Skeletal muscle satellite cell (primary cell): ENCODE measurements around the gene RHBDD3.

ENCODE experiments used
- H3K27me3 ChIP-seq: 2 replicates; pipeline ENCODE4 v1.7.0; 2013; ENCODE audit warnings: low read length; ENCODE audit not compliant: control insufficient read depth, insufficient read depth
- H3K36me3 ChIP-seq: 2 replicates; pipeline ENCODE4 v1.7.0; 2013; ENCODE audit warnings: mild to moderate bottlenecking, control low read depth, low read length; ENCODE audit not compliant: insufficient read depth
- H3K4me1 ChIP-seq: 2 replicates; pipeline ENCODE4 v1.7.0; 2013; ENCODE audit warnings: low read length; ENCODE audit not compliant: control insufficient read depth, insufficient read depth
- H3K4me2 ChIP-seq: 2 replicates; pipeline ENCODE4 v1.7.0; 2013; ENCODE audit warnings: mild to moderate bottlenecking, low read length
- H3K4me3 ChIP-seq: 2 replicates; pipeline ENCODE4 v1.7.0; 2013; ENCODE audit warnings: low read length
- H3K9ac ChIP-seq: 2 replicates; pipeline ENCODE4 v1.7.0; 2013; ENCODE audit warnings: mild to moderate bottlenecking, low read depth, low read length, moderate library complexity
- H3K9me3 ChIP-seq: replicated peaks from 2 replicates; pipeline ENCODE4 v1.7.0; 2013; ENCODE audit warnings: mild to moderate bottlenecking, control low read depth, low read length

The RHBDD3 gene

DNA sequence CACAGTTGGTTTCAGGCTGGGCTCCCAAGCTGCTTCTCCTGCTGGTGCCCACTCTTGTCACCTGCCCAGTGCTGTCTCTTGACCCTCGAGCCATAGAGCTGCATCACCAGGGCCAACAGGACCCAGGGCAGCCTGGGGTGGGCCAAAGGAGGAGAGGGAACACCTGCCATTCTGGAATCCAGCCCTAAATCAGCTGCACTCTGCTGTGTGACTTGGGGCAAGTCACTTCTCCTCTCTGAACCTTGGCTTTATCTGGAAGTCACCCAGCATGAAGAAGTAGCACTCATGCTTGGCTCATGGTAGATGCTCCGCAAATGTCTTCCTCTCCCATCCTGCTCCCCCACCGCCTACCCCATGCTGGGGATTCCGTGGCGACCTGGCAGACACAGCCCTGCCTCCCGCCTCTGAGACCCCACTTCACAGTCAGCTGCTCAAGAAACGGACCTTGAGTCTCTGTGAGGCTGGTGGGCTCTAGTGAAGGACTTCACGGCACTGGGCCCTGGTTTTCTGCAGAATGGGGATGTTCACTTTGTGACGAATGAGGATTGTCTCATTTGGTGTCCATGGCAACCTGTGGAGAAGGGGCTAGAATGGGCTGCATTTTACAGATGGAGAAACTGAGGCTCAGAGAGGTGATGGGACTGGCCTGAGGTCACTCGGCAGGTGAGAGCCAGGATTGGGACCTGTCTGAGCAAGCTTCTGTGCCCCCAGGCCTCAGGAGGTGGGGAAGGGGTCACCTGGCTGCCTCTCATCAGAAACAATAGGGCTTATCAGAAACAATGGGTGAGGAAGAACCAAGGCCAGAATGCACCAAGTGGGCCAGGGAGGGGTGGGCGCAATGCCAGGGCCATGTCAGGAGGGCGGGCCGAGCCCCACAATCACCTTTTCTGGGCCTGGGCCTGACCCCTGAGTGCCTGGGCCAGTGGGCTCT is 49.7 kb downstream of the RHBDD3 start:
- no peak overlapping the region for H3K4me3 ChIP-seq
- H3K9me3 ChIP-seq, result no peaks in the 10 kb centered on the region
- H3K4me1 ChIP-seq, result no peaks in the 10 kb centered on the region
- H3K27me3 ChIP-seq, result peaks cover 42% of the 10 kb centered on the region
- H3K9ac ChIP-seq, result no peak overlapping the region
- no peaks in the 10 kb centered on the region for H3K36me3 ChIP-seq
- no peak overlapping the region for H3K4me2 ChIP-seq

DNA sequence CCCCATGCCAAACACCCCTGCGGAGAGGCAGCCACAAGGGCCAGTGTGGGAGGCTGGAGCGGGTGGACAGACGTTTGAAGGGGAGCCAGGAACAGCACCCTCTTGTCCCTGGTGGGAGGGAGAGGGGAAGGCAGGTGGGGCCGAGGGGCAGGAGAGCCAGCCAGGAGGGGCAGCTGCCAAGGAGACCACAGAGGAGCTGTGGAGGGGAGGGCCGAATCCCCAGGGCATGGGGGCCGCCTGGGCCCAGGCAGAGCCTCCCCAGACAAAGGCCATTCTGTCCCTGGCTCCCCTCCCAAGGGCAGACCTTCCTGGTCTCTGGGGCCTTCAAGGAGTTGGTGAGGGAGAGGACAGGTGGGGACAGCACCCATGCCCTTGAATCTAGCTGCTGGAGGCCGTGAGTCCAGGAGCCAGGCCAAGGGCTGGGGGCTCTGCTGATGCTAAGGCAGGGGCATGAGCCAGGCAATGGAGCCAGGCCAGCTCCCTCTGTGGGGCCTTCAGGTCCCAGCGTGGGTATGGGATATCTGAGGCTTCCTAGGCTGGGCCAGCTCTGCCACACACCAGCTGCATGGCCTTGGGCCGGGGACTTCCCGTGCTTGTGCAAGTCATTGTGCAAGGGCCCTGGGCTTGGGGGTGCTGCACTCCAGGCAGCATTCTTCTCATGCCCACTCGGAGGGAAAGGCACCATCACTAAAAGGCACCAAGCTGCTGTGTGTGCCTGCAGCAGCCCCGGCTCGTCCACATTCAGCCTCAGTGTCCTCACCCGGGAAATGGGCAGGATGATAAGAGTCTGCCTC is 50.7 kb downstream of the RHBDD3 start:
- Histone ChIP-seq H3K36me3 (no peaks in the 10 kb centered on the region), H3K4me2 (no peak overlapping the region), H3K4me3 (no peak overlapping the region), H3K9me3 (no peaks in the 10 kb centered on the region), H3K4me1 (no peaks in the 10 kb centered on the region), H3K27me3 (peaks cover 47% of the 10 kb centered on the region), H3K9ac (no peak overlapping the region)

DNA sequence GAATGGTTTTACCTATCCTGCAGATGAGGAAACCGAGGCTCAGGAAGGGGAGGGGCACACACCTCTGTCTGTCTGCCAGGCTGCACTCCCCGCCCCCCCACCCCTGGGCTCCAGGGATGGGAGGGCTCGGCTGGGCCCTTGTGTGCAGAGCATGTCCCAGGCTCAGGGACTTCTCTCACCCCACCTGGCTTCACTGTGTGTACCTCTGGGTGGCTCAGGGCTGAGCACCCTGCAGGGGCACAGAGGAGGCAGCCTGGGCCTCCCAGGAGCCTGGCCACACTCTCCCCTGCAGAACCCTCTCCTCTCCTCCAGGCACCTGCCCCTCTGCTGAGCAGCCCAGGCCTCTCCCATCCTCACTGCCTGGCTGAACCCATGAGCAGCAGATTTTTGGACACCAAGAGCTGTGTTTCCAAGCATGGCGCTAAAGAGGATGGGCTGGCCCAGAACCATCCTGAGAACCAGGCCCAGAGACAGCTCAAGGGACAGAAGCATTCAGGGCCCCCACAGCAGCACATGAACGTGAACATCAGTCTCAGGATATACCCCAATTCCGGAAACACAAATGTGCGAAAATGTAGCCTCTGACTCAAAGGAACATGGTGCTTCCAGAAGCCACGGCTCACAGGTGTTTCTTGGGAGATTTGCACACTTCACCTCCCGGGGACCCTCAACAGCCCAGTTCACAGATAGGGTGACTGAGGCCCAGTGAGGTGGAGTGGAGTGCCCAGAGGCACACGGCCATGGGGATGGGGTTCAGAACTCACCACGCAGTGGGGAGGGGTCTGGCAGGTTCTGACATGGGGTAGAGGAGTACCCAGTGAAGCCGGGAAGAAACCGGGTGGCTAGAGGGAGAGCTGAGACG is 51.5 kb downstream of the RHBDD3 start:
- Histone ChIP-seq H3K9me3 (no peaks in the 10 kb centered on the region), H3K4me2 (no peak overlapping the region), H3K36me3 (no peaks in the 10 kb centered on the region), H3K9ac (no peak overlapping the region), H3K27me3 (peaks cover 52% of the 10 kb centered on the region), H3K4me3 (no peak overlapping the region), H3K4me1 (no peaks in the 10 kb centered on the region)

DNA sequence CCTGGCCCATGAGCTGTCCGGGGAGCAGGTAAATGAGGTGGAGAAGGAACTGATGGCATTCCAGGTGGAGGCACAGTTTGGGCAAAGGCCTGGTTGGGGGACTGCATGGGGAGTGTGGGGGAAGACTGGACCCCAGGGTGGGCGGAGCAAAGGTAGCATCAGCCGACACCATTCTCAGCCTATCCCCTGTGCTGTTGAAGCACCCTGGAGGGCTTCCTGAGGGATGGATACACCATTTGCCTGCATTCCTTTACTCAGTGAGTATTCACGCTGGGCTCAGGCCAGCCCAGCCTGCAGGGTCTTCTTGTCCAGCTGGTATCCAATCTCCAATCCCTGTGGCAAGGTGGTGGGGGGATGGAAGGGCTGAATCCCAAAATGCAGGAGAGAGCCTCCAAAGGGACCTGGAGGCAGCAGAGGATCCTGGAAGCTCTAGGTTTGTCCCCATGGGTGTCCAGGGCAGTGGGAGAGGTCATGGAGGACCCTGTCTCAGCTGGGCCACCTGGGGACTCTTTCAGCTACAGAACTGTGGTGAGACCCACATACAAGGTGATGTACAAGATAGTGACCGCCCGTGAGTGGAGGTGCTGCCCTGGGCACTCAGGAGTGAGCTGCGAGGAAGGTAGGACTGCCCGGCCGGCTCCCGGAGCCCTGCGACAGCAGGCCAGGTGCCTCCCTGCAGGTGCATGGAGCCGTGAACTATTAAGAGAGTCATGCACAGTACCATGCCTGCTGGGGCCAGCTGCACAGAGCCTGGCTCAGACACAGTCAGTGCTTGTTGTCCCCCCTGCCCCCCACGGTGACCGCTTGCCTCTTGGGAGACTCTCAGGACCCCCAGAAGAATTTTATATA is 52.5 kb downstream of the RHBDD3 start:
- no peaks in the 10 kb centered on the region for H3K4me1 ChIP-seq
- H3K9me3 ChIP-seq, result no peaks in the 10 kb centered on the region
- H3K4me2 ChIP-seq, result no peak overlapping the region
- peaks cover 54% of the 10 kb centered on the region for H3K27me3 ChIP-seq
- H3K9ac ChIP-seq, result no peak overlapping the region
- H3K4me3 ChIP-seq, result no peak overlapping the region
- H3K36me3 ChIP-seq, result no peaks in the 10 kb centered on the region

DNA sequence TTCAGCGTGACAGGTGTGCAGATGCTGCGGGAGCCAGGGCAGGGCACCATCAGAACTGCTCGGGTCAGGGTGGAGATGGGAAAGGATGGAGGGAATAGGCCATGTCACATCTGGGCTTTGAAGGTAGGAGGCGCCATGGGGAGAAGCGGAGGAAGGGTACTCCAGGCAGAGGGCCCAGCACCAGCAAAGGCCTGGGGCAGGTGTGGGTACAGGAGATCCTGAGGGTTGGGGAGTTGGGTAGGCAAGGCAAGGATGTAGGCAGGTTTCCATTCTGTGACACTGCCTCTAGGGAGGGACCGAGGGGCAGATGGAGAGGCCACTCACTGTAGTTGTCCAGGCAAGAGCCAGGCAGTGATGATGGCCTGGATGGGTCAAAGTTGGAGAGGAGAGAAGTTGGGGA is 53.5 kb downstream of the RHBDD3 start:
- no peak overlapping the region for H3K9ac ChIP-seq
- H3K4me1 ChIP-seq, result no peaks in the 10 kb centered on the region
- no peaks in the 10 kb centered on the region for H3K36me3 ChIP-seq
- no peak overlapping the region for H3K4me3 ChIP-seq
- H3K9me3 ChIP-seq, result no peaks in the 10 kb centered on the region
- peaks cover 54% of the 10 kb centered on the region for H3K27me3 ChIP-seq
- no peak overlapping the region for H3K4me2 ChIP-seq

DNA sequence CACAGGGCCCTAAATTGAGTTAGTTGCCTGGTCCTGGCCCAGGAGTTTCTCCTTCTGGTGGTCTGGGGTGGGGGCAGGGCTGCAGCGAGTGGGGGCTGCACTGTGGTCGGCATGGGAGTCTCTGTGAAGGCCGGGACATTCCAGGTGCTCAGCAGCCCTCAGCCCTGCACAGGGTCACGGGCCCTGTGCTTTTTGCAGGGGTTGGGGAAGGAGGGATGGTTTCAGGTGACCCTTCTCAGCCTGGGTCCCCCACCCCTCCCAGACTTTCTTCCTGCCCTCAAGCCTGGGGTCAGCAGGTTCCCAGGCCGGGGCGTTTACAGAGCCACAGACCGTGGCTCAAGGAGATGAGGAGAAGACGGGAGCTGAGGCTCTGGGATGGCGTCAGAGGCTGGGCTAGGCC is 54.3 kb downstream of the RHBDD3 start:
- H3K27me3 ChIP-seq, result peaks cover 53% of the 10 kb centered on the region
- H3K9me3 ChIP-seq, result no peaks in the 10 kb centered on the region
- no peaks in the 10 kb centered on the region for H3K36me3 ChIP-seq
- no peaks in the 10 kb centered on the region for H3K4me1 ChIP-seq
- H3K4me3 ChIP-seq, result no peak overlapping the region
- H3K4me2 ChIP-seq, result no peak overlapping the region
- no peak overlapping the region for H3K9ac ChIP-seq

DNA sequence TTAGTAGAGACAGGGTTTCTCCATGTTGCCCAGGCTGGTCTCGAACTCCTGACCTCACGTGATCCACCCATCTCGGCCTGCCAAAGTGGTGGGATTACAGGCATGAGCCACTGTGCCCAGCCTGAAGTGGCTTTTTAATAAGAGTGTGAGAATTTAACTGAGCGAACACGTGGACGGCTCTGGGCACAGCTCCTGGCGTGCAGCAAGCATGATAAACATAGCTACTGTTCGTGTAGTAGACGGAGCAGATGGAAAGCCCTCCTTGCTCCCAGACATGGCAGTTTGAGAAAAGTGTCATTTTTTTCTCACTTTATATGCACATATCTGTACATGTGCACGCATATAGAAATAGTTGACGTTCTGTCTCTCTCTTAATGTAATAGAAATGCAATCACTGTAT is 55.0 kb downstream of the RHBDD3 start:
- H3K27me3 ChIP-seq, result peaks cover 54% of the 10 kb centered on the region
- no peaks in the 10 kb centered on the region for H3K9me3 ChIP-seq
- no peak overlapping the region for H3K4me3 ChIP-seq
- H3K4me2 ChIP-seq, result no peak overlapping the region
- no peak overlapping the region for H3K9ac ChIP-seq
- no peaks in the 10 kb centered on the region for H3K4me1 ChIP-seq
- H3K36me3 ChIP-seq, result no peaks in the 10 kb centered on the region

DNA sequence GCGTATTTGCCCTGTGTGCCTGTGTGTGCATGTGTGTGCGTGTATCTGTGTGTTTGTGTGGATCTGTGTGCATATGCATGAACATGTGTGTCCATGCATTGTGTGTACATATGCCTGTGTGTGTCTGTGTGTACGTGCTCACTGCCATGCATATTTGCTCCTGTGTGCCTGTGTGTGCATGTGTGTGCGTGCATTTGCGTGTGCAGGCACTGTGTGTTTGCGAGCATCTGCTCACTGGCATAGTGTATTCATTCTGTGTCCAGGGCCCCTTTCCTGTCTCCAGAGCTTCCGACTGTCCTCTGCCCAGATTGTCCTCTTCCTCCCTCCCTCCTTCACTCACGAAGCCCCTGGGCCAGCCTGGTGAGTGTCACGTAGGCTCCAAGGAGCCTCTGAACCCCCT is 56.3 kb downstream of the RHBDD3 start:
- H3K9me3 ChIP-seq, result no peaks in the 10 kb centered on the region
- no peak overlapping the region for H3K4me2 ChIP-seq
- H3K4me3 ChIP-seq, result no peak overlapping the region
- H3K36me3 ChIP-seq, result no peaks in the 10 kb centered on the region
- peaks cover 54% of the 10 kb centered on the region for H3K27me3 ChIP-seq
- no peak overlapping the region for H3K9ac ChIP-seq
- no peaks in the 10 kb centered on the region for H3K4me1 ChIP-seq

DNA sequence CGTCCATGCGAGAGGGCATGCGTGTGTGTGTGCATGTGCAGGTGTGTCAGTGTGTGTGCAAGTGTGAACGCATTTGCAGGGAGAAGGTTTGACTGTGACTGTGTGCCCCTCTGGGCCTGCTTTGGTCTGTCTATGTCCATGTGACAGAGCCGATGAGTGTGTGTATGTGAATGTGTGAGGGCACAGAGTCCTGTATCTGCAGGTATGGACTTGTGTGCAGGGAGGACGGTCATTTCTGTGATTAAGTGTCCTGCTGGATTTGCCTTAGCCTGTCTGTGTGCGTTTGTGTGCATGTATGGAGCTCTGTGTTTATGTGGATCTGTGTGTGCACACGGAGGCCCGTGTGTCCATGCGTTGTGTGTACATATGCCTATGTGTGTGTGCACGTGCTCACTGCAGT is 56.7 kb downstream of the RHBDD3 start:
- peaks cover 54% of the 10 kb centered on the region for H3K27me3 ChIP-seq
- no peak overlapping the region for H3K9ac ChIP-seq
- no peaks in the 10 kb centered on the region for H3K9me3 ChIP-seq
- H3K4me2 ChIP-seq, result no peak overlapping the region
- H3K4me3 ChIP-seq, result no peak overlapping the region
- no peaks in the 10 kb centered on the region for H3K4me1 ChIP-seq
- no peaks in the 10 kb centered on the region for H3K36me3 ChIP-seq
